GM21737 (cell line): Measurements from ENCODE around the gene EIF2S2.
A peak's percentile ranks its signal among the peaks of the same experiment; 100 is the strongest.
"Not testable (repeated sequence)": the region's sequence is repeated elsewhere in the genome, so short reads cannot be mapped to it uniquely, and the experiment has no call there.

Source experiments
- ATAC-seq: cut with Tn5 transposase; IDR thresholded peaks from one replicate; pipeline ENCODE4 v1.9.1; 2021; ENCODE audit warnings: mild to moderate bottlenecking, moderate library complexity; ENCODE audit not compliant: unreplicated experiment

Gene EIF2S2, protein sequence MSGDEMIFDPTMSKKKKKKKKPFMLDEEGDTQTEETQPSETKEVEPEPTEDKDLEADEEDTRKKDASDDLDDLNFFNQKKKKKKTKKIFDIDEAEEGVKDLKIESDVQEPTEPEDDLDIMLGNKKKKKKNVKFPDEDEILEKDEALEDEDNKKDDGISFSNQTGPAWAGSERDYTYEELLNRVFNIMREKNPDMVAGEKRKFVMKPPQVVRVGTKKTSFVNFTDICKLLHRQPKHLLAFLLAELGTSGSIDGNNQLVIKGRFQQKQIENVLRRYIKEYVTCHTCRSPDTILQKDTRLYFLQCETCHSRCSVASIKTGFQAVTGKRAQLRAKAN

DNA sequence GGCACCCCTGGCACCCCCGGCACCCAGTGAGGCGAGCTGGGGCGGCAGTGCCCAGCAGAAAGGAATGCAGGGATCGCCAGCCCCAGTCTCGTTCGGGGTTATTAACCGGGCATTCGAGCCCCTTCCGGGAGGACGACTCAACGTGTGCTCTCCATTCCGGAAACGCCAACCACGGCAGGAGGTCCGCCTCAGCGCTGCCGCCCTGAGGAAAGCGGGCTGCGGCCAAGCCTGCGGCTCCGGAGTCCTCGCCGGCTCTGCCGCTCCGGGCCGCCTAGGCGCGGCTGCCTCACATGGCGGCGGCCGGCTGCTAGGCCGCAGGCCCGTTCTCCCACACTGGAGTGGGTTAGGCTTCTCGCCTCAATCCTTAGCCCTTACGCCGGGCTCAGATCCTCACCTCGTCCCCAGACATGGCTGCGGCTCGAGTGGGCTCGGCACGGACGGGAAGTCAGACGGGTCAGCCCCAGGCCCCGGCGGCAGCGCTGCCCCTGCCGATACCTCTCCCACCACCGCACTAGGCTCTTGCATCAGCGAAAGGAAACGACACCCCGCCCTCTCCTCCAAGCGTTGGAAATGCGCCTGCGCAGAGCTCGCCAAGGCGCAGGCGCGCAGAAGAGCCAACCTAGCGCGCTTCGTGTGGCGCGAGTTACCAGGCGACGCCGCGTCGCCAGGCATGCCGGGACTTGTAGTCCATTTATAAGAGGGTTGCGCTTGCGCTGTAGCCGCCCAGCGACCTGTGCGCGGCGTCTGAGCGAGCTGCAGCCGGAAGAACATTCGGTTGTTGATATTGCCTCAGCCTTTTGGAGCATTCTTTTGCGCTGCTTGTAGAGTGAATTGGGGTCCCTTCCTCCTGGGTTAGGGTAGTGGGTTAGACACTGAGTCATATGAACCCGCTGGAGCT is at the start of gene EIF2S2:
Gene EIF2S2 (minus strand): TSS at position 542 of the 898 bp plus-strand sequence. CDS start 133 bp downstream, at position 409.
- peak; percentile 77 for ATAC-seq

DNA sequence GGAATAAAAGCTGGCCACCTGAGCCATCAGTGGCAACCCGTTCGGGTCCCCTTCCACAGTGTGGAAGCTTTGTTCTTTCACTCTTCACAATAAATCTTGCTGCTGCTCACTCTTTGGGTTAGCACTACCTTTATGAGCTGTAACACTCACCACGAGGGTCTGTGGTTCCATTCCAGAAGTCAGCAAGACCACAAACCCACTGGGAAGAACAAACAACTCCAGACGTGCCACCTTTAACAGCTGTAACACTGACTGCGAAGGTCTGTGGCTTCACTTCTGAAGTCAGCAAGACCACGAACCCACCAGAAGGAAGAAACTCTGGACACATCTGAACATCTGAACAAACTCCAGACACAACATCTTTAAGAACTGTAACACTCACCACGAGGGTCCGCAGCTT is 45.7 kb upstream of the EIF2S2 start:
- not testable (repeated sequence) for ATAC-seq

DNA sequence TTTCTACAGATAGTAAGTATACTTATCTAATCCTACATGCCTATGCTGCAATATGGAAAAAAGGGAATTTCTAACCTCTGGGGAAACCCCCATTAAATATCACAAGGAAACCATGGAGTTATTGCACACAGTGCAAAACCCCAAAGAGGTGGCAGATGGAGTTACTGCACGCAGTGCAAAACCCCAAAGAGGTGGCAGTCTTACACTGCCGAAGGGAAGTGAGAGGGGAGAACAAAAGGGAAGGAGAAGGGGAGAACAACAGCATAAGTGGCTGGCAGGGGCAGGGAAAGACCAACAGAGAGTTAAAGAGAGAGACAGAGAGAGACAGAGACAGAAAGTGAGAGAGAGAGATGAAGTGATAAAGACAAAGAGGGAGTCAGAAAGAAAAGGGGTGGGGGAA is 43.8 kb upstream of the EIF2S2 start:
- ATAC-seq: no peak

DNA sequence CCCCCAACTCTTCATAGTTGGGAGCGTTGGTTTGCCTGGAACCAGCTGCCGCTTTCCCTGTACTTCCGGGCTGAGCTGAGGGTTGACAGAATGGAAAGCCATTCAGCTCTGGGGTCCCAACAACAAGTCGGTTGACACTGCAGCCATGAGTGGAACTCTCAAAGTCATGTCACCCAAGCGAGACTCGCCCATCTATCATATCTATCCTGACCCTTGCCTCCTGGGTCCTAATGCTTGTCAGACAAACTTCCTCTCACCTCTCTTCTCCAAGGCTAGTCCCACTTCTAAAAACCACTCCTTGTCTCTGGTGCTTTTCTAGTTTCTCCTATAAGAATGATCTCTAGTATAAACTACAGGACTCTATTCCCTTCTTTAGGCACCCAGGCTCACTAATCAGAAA is 41.1 kb upstream of the EIF2S2 start:
- not testable (repeated sequence) for ATAC-seq

GRCh38 chr20:34152073-34152472 is 40.0 kb upstream of the EIF2S2 start:
- ATAC-seq: not testable (repeated sequence)

DNA sequence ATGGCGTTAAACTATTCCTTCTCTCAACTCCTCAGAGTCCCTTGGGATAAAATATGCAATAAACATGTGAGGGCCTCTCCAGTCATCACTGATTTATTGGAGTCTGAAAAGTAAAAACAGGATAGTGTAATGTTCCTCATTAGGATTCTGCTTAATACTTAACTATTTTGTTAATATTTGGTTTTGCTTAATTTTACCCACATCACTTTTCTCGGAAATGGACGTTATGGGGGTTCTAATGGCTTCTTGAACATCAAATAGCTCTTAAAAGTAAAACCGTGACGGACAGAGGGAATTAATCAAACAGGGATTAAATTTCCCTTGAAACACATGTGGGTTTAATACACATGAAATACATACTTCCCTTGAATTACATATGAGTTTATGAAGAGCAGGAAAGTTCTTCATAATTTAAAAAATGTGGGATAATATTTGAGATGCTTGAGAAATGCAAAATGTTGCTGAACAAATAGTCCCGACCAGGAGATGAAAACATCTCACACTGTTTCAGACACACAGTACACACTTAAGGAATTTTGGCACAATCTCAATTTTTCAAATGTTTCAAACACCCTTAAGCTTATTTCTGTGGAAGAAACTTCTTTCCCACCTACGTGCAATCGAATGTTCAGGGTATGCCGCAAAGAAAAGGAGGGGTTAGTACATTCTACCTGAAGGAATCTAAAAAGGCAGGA is 38.4 kb upstream of the EIF2S2 start:
- no peak for ATAC-seq

GRCh38 chr20:34145280-34145819 is 33.3 kb upstream of the EIF2S2 start:
- ATAC-seq: no peak

DNA sequence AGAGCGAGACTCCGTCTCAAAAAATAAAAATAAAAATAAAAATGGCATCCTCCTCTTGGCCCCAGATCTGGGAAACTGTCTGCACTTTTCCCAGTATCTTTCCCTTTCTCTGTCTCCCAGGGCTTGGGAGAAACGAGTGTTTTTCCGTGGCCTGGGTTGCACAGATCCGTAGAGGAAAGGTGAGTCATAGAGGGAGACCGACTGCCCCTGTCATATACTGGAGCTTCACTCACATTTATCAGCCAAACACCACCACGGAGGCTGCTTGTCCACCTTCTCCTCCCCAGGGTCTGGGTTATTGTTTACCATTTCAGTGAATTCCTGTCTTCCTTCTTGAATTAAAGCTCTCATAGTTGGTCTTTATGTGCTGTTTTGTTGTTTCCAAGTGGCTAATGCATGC is 31.9 kb upstream of the EIF2S2 start:
- ATAC-seq: no peak

- ATAC-seq: no peak
These were observed 30.1 kb upstream of the EIF2S2 start for GRCh38 chr20:34142121-34142520.

- no peak for ATAC-seq
These were observed 29.2 kb upstream of the EIF2S2 start for GRCh38 chr20:34141293-34141692.

GRCh38 chr20:34135525-34136275 is 23.7 kb upstream of the EIF2S2 start:
- not testable (repeated sequence) for ATAC-seq

GRCh38 chr20:34133365-34133860 is 21.4 kb upstream of the EIF2S2 start:
- not testable (repeated sequence) for ATAC-seq

GRCh38 chr20:34132943-34133342 is 20.9 kb upstream of the EIF2S2 start:
- not testable (repeated sequence) for ATAC-seq

GRCh38 chr20:34132491-34132890 is 20.4 kb upstream of the EIF2S2 start:
- not testable (repeated sequence) for ATAC-seq

- no peak for ATAC-seq
These were observed 19.4 kb upstream of the EIF2S2 start for GRCh38 chr20:34131491-34131890.

DNA sequence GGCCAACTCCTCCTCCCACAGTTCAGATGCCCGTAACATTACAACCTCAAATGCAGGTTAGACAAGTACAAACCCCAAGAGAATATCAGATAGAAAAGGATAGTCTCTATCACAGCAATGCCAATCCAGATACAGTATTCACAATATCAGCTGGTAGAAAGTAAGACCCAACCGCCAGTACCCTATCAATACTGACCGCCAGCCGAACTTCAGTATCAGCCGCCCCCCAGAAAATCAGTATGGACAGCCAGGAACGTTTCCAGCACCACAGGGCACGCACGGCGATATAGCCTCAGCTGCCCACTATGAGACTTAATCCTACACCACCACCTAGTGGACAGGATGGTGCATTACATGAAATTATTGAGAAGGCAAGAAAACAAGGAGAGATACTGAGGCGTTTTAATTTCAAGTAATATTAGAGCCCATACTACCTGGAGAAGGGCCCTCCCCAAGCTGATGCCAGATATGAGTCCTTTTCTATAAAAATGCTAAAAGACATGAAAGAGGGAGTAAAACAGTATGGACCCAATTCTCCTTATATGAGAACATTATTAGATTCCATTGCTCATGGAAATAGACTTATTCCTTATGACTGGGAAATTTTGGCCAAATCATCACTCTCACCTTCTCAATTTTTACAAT is 17.6 kb upstream of the EIF2S2 start:
- ATAC-seq: peak; percentile 65

GRCh38 chr20:34127792-34128191 is 15.7 kb upstream of the EIF2S2 start:
- no peak for ATAC-seq

GRCh38 chr20:34124469-34125249 is 12.6 kb upstream of the EIF2S2 start:
- peak; percentile 72 for ATAC-seq

DNA sequence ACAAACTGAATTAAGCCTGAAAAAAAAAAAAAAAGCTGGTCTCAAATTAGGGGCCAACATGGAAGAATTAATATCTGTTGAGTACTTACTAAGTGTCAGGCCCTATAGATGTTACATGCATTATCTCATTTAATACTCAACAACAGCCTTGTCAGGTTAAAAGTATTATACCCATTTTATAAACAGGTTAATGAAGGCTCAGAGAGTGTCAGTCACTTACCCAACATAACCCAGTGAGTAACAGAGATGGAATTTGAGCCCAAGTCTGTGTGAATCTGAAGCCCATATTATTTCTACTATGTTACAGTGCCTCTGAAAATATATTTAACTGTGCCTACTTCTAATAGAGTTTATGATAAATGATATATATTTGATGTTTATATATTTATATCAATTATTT is 11.3 kb upstream of the EIF2S2 start:
- no peak for ATAC-seq
